Right cardiac atrium (tissue), 5 donors: ENCODE results near the gene TAS2R20. TPM values are rescaled to one million over a fixed set of nuclear protein-coding genes. Genes with fewer than 3 reads are reported as not detected.

Source experiments
- ATAC-seq, 2 donors: fragments of 200-7000 bp; cut with Tn5 transposase; one replicate each; pipeline versions ENCODE4 v1.8.0 to v1.9.1; 2020; ENCODE audit warnings: moderate library complexity in 2 of 2, mild to moderate bottlenecking in 1 of 2
- DNase-seq, 3 donors: peaks; one replicate each; pipeline ENCODE4 v3.0.0-alpha.2; 2020
- H3K27ac ChIP-seq: one replicate; pipeline ENCODE4 v1.5.1; 2013; ENCODE audit warnings: mild to moderate bottlenecking, low read length, control low read depth, moderate library complexity
- H3K27me3 ChIP-seq: one replicate; pipeline ENCODE4 v1.6.1; 2013; ENCODE audit not compliant: control insufficient read depth, insufficient read depth
- H3K4me1 ChIP-seq: one replicate; pipeline ENCODE4 v1.6.1; 2013; ENCODE audit warnings: low read length; ENCODE audit not compliant: control insufficient read depth, insufficient read depth
- H3K4me3 ChIP-seq: one replicate; pipeline ENCODE4 v1.5.1; 2013; ENCODE audit warnings: low read length, control low read depth
- H3K9me3 ChIP-seq: one replicate; pipeline ENCODE4 v1.6.1; 2013; ENCODE audit warnings: low read length; ENCODE audit not compliant: control insufficient read depth
- WGBS: extraction: QIAGEN DNeasy Blood & Tissue Kit; methylation state at CpG from one replicate; pipeline ENCODE4 v1.1.7; 2013; 5-methylcytosine and 5-hydroxymethylcytosine counted together
- intact Hi-C, 4 donors: fragments of 100-400 bp; cut with DNase I; formaldehyde crosslinking; loops; one replicate each; pipeline versions ENCODE4 v1.11.0 to v1.14.0; 2022 to 2023
- polyA plus RNA-seq: library from polyadenylated mRNA; stranded (reverse); fragments of 200-250 nt; gene quantifications from one replicate; pipeline ENCODE4 v1.2.3, GENCODE V29; 2013
- total RNA-seq, 4 donors: library from RNA; stranded (reverse); fragmentation: NEBNext Ultra II Directional; extraction: Animal tissue kit (Norgen Biotek cat#: 25700); gene quantifications; one replicate each; pipeline ENCODE4 v1.2.1, GENCODE V29; 2021
- donor health status: healthy with polysubstance abuse.
- donor health status: DM: no; HTN: yes; CAD: no.
- donor health status: DM: no; HTN: no; CAD: no.
- donor health status: DM: no; HTN: yes; CAD: no; lungs with severe emphysema.
- donor health status: DM: yes; HTN: yes; CAD: no.

Gene TAS2R20
- total and polyA plus RNA-seq, 5 donors: 0.27 to 1.4 (median 0.71) TPM

GRCh38 chr12:11014234-11014633, 16.1 kb upstream of the TAS2R20 start:
- no peak overlapping the region for H3K27ac ChIP-seq
- no peak for DNase-seq
- H3K4me1 ChIP-seq: no peaks in the 10 kb centered on the region
- H3K9me3 ChIP-seq: no peaks in the 10 kb centered on the region
- no peak overlapping the region for H3K4me3 ChIP-seq
- intact Hi-C loops: loop anchor here in 1 of 4 donors (10.0 kb wide), 1 partner anchor 61 kb away; no protein-coding TSS in a partner anchor
- H3K27me3 ChIP-seq: no peaks in the 10 kb centered on the region
- no peak for ATAC-seq

GRCh38 chr12:11007608-11008007, 9.5 kb upstream of the TAS2R20 start:
- Histone ChIP-seq H3K27ac (no peak overlapping the region), H3K4me1 (no peaks in the 10 kb centered on the region), H3K27me3 (no peaks in the 10 kb centered on the region), H3K4me3 (no peak overlapping the region), H3K9me3 (no peaks in the 10 kb centered on the region)
- intact Hi-C loops: no loop called here
- WGBS: 98% methylated on average over 1 of the region's 1 CpG
- no peak for ATAC-seq
- DNase-seq: no peak

- Histone ChIP-seq H3K27me3 (no peaks in the 10 kb centered on the region), H3K4me3 (no peak overlapping the region), H3K4me1 (peaks cover 7% of the 10 kb centered on the region), H3K27ac (peak overlapping the region; percentile 28), H3K9me3 (no peaks in the 10 kb centered on the region)
- peak; percentile 41 to 61 for ATAC-seq
- intact Hi-C loops: no loop called here
- 57% methylated on average over 3 of the region's 3 CpGs for WGBS
- no peak for DNase-seq
Observed at GRCh38 chr12:10994307-10994706, 3.8 kb downstream of the TAS2R20 start.

- WGBS: 98% methylated on average over 2 of the region's 2 CpGs
- Histone ChIP-seq H3K4me3 (no peak overlapping the region), H3K27ac (no peak overlapping the region), H3K9me3 (no peaks in the 10 kb centered on the region), H3K4me1 (peaks cover 5% of the 10 kb centered on the region), H3K27me3 (no peaks in the 10 kb centered on the region)
- intact Hi-C loops: no loop called here
- DNase-seq: no peak
- ATAC-seq: no peak
Observed at GRCh38 chr12:10989107-10989506, 9.0 kb downstream of the TAS2R20 start.

- Histone ChIP-seq H3K4me3 (no peak within 1 kb of the TSS), H3K4me1 (peaks cover 2% of the 10 kb centered on the region), H3K27ac (no peak within 1 kb of the TSS), H3K27me3 (no peaks in the 10 kb centered on the region), H3K9me3 (no peaks in the 10 kb centered on the region)
- no peak for ATAC-seq
- intact Hi-C loops: no loop called here
- WGBS: 48% methylated on average over 2 of the region's 2 CpGs
- no peak for DNase-seq
Observed at GRCh38 chr12:10986812-10987211, 11.3 kb downstream of the TAS2R20 start, which contains the start of gene TAS2R50. Gene TAS2R50 (minus strand): TSS chr12:10986912. CDS start chr12:10986860, 52 bp downstream.

- H3K27ac ChIP-seq: no peak overlapping the region
- H3K4me3 ChIP-seq: no peak overlapping the region
- WGBS: 89% methylated on average over 5 of the region's 5 CpGs
- H3K27me3 ChIP-seq: no peaks in the 10 kb centered on the region
- H3K4me1 ChIP-seq: no peaks in the 10 kb centered on the region
- no peak for DNase-seq
- no peaks in the 10 kb centered on the region for H3K9me3 ChIP-seq
- intact Hi-C loops: no loop called here
- ATAC-seq: no peak
Observed at GRCh38 chr12:10982244-10982643, 15.9 kb downstream of the TAS2R20 start.

- Histone ChIP-seq H3K4me3 (no peak overlapping the region), H3K27me3 (no peaks in the 10 kb centered on the region), H3K4me1 (no peaks in the 10 kb centered on the region), H3K9me3 (no peaks in the 10 kb centered on the region), H3K27ac (no peak overlapping the region)
- intact Hi-C loops: no loop called here
- ATAC-seq (no peak), DNase-seq (no peak)
- WGBS: 90% methylated on average over 3 of the region's 3 CpGs
Observed at GRCh38 chr12:10974965-10975364, 23.1 kb downstream of the TAS2R20 start.

GRCh38 chr12:10968765-10969456, 29.2 kb downstream of the TAS2R20 start:
- WGBS: 44% methylated on average over 15 of the region's 15 CpGs
- intact Hi-C loops: no loop called here

GRCh38 chr12:10967409-10967808, 30.7 kb downstream of the TAS2R20 start:
- H3K4me3 ChIP-seq: no peak overlapping the region
- H3K4me1 ChIP-seq: peaks cover 5% of the 10 kb centered on the region
- H3K27me3 ChIP-seq: no peaks in the 10 kb centered on the region
- H3K27ac ChIP-seq: no peak overlapping the region
- no peaks in the 10 kb centered on the region for H3K9me3 ChIP-seq
- intact Hi-C loops: no loop called here
- WGBS: 56% methylated on average over 2 of the region's 2 CpGs
- no peak for ATAC-seq
- no peak for DNase-seq

More at GRCh38 chr12:10968765-10969456, 29.2 kb downstream of the TAS2R20 start:
- H3K27me3 ChIP-seq: no peaks in the 10 kb centered on the region
- H3K9me3 ChIP-seq: no peaks in the 10 kb centered on the region
- DNase-seq: peak; percentile 58 to 84 (median 75)
- peaks cover 5% of the 10 kb centered on the region for H3K4me1 ChIP-seq
- no peak overlapping the region for H3K27ac ChIP-seq
- peak; percentile 95 to 96 for ATAC-seq
- H3K4me3 ChIP-seq: no peak overlapping the region

- H3K4me3 ChIP-seq: no peak overlapping the region
- intact Hi-C loops: no loop called here
- ATAC-seq: peak in 1 of 2 donors; percentile 54
- no peaks in the 10 kb centered on the region for H3K9me3 ChIP-seq
- no peaks in the 10 kb centered on the region for H3K27me3 ChIP-seq
- H3K27ac ChIP-seq: no peak overlapping the region
- DNase-seq: no peak
- H3K4me1 ChIP-seq: peaks cover 5% of the 10 kb centered on the region
Observed at GRCh38 chr12:10966314-10966713, 31.8 kb downstream of the TAS2R20 start.

- Histone ChIP-seq H3K4me1 (peaks cover 5% of the 10 kb centered on the region), H3K4me3 (no peak overlapping the region), H3K9me3 (no peaks in the 10 kb centered on the region), H3K27me3 (no peaks in the 10 kb centered on the region), H3K27ac (no peak overlapping the region)
- WGBS: 98% methylated on average over 1 of the region's 1 CpG
- intact Hi-C loops: no loop called here
- ATAC-seq: no peak
- DNase-seq: no peak
Observed at GRCh38 chr12:10965476-10965875, 32.6 kb downstream of the TAS2R20 start.

- H3K4me3 ChIP-seq: no peak overlapping the region
- H3K9me3 ChIP-seq: no peaks in the 10 kb centered on the region
- no peak overlapping the region for H3K27ac ChIP-seq
- no peak for ATAC-seq
- no peaks in the 10 kb centered on the region for H3K27me3 ChIP-seq
- WGBS: 66% methylated on average over 4 of the region's 4 CpGs
- peaks cover 2% of the 10 kb centered on the region for H3K4me1 ChIP-seq
- no peak for DNase-seq
- intact Hi-C loops: no loop called here
Observed at GRCh38 chr12:10960211-10960610, 37.9 kb downstream of the TAS2R20 start.
